Osteoblast (primary cell): ENCODE measurements around the gene SLC9A9. TPM values are rescaled to one million over a fixed set of nuclear protein-coding genes. Genes with fewer than 3 reads are reported as not detected.
A peak's percentile ranks its signal among the peaks of the same experiment; 100 is the strongest.

Experiments used
- DNase-seq: peaks from one replicate; pipeline ENCODE4 v3.0.0; 2011; ENCODE audit warnings: low spot score, mixed read lengths; ENCODE audit not compliant: insufficient read length; ENCODE audit errors: missing footprints
- H2AFZ ChIP-seq: 2 replicates; pipeline ENCODE4 v1.6.0; 2011; ENCODE audit warnings: mild to moderate bottlenecking, low read length
- H3K27ac ChIP-seq: 2 replicates; pipeline ENCODE4 v1.5.1; 2011; ENCODE audit warnings: mild to moderate bottlenecking, low read depth, low read length, moderate library complexity
- H3K27me3 ChIP-seq: 2 replicates; pipeline ENCODE4 v1.6.0; 2012; ENCODE audit warnings: mild to moderate bottlenecking, control low read depth, inconsistent platforms, low read length, moderate library complexity; ENCODE audit not compliant: insufficient read depth
- H3K36me3 ChIP-seq: 2 replicates; pipeline ENCODE4 v1.5.1; 2011; ENCODE audit warnings: mild to moderate bottlenecking, low read length, control low read depth, moderate library complexity; ENCODE audit not compliant: insufficient read depth
- H3K4me1 ChIP-seq: 2 replicates; pipeline ENCODE4 v1.5.1; 2011; ENCODE audit warnings: mild to moderate bottlenecking, low read length, control low read depth, moderate library complexity; ENCODE audit not compliant: insufficient read depth
- H3K4me2 ChIP-seq: 2 replicates; pipeline ENCODE4 v1.6.0; 2011; ENCODE audit warnings: mild to moderate bottlenecking, low read length; ENCODE audit not compliant: insufficient read depth
- H3K4me3 ChIP-seq: fragments of 200-600 bp; sonication (generic); 3 replicates; pipeline ENCODE4 v1.5.1; 2012; ENCODE audit warnings: mild to moderate bottlenecking, low read length, inconsistent platforms; ENCODE audit not compliant: insufficient read depth
- H3K79me2 ChIP-seq: 2 replicates; pipeline ENCODE4 v1.6.0; 2012; ENCODE audit warnings: mild to moderate bottlenecking, low read length, control low read depth, inconsistent platforms; ENCODE audit not compliant: insufficient read depth
- H3K9me3 ChIP-seq: 2 replicates; pipeline ENCODE4 v1.5.1; 2011; ENCODE audit warnings: low read depth, low read length, control low read depth
- H4K20me1 ChIP-seq: 2 replicates; pipeline ENCODE4 v1.6.0; 2012; ENCODE audit warnings: mild to moderate bottlenecking, low read length, control low read depth; ENCODE audit not compliant: insufficient read depth
- CTCF ChIP-seq: IDR thresholded peaks from 2 replicates; pipeline ENCODE4 v1.5.1; 2011; ENCODE audit warnings: mild to moderate bottlenecking, low read depth, low read length, moderate library complexity; ENCODE audit errors: extremely low read depth
- total RNA-seq: library from RNA; depleted of rRNA; stranded (reverse); fragments of >200 nt; gene quantifications from 2 replicates; pipeline ENCODE4 v1.2.3, GENCODE V29; 2012

Gene SLC9A9
- total RNA-seq, 1 donor = 6.5 TPM

DNA sequence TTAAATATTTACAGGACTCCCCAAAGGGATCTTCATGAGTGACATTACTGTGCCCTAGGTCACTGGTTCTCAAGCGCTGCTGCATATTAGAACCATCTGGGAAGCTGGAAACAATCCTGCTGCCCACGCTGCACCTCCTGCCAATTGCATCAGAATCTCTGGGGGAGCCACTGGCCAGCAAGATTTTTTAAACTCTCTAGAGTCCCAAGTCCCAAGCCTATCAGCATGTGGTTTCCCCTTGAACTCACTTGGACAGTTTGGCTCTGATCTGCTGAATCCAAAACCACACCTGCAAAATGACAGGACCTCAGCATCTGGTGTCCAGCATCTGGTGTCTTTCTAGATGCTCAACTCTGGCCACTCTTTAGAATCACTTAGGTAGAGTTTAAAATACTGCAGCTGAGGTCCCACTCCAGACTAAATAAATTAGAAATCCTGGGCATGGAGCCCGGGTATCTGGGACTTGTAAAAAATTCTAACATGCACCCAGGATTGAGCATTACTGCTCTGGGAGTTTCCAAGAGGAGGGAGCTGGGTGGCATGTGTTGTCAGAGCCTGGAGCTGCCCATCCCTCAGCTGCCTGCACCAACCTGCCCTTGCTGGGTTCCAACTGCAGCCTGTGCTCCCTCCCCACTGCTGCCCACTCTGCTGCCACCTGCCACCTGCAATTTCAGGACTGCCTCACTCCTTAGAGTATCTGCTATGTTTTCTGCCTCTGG lies 311.3 kb downstream of the SLC9A9 start:
- TF ChIP-seq CTCF = no peak
- Histone ChIP-seq H4K20me1 (no peaks in the 10 kb centered on the region), H3K9me3 (no peaks in the 10 kb centered on the region), H3K36me3 (no peaks in the 10 kb centered on the region), H3K27me3 (no peaks in the 10 kb centered on the region), H3K4me1 (peaks cover 29% of the 10 kb centered on the region), H3K4me3 (peak overlapping the region; percentile 8), H2AFZ (no peak overlapping the region), H3K79me2 (no peaks in the 10 kb centered on the region), H3K4me2 (peak overlapping the region; percentile 65), H3K27ac (peak overlapping the region; percentile 32)
- DNase-seq = peak; percentile 83

DNA sequence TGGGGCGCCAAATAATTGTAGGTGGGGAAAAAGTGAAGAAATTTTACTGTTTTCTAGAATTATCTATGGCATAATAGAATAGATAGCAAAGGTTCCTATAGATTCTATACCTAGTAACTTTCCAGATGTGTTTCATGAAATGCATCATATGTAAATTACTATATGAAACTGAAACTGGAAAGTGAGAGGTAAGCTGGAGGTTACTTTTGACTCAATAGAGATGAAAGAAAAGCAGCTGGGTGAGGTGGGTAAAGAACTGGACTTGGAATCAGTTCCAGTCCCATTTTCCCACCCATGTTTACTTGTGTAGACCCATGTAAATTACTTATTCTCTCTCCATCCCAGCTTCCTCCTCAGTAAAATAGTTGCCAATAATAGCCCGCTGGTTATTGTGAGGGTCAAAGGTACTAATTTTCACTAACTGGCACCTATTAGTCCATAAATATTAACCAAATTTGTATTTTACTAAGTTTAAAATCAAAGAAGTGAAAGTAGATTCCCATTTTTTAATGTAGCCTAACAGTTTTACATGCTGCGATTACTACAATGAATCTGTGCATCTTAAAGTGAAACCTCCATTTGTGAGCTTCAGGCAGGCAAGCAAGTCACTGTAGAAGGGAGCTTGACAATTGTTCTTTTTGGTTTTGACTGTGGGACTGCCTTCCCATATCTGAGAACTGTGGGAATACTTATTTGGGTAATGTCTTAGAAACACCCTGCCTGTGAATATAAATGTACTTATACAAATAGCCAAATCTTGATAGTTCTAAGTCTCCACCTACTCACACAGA lies 312.1 kb downstream of the SLC9A9 start:
- Histone ChIP-seq H3K9me3 (no peaks in the 10 kb centered on the region), H2AFZ (no peak overlapping the region), H3K4me3 (peak overlapping the region; percentile 8), H3K4me2 (peak overlapping the region; percentile 65), H4K20me1 (no peaks in the 10 kb centered on the region), H3K79me2 (no peaks in the 10 kb centered on the region), H3K27me3 (no peaks in the 10 kb centered on the region), H3K36me3 (no peaks in the 10 kb centered on the region), H3K4me1 (peaks cover 29% of the 10 kb centered on the region), H3K27ac (peak overlapping the region; percentile 32)
- TF ChIP-seq CTCF = no peak
- DNase-seq = peak; percentile 47

GRCh38 chr3:143533391-143533790 lies 314.9 kb downstream of the SLC9A9 start:
- Histone ChIP-seq H3K4me3 (no peak overlapping the region), H2AFZ (no peak overlapping the region), H4K20me1 (no peaks in the 10 kb centered on the region), H3K36me3 (no peaks in the 10 kb centered on the region), H3K27me3 (no peaks in the 10 kb centered on the region), H3K9me3 (no peaks in the 10 kb centered on the region), H3K4me2 (no peak overlapping the region), H3K4me1 (peaks cover 30% of the 10 kb centered on the region), H3K27ac (no peak overlapping the region), H3K79me2 (no peaks in the 10 kb centered on the region)
- no peak for TF ChIP-seq CTCF
- no peak for DNase-seq

DNA sequence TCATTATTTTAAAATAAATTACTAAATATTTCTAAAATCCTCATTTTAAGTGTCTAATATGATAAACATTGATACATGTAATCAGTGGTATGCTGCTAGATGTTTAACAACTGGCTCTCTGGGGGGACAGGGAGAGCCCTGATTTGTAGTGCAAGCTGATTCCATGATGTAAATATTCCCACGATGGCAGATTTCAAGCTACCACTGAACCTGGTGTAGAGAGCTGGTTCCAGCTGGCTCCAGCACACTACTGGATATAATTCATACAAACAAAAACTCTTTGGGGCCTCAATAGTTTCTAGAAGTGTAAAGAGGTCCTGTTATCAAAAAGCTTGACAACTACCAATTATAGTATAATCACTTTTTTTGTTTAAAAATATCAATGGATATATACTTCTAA lies 316.2 kb downstream of the SLC9A9 start:
- DNase-seq = no peak
- H3K4me2 ChIP-seq = no peak overlapping the region
- H3K9me3 ChIP-seq = no peaks in the 10 kb centered on the region
- peaks cover 20% of the 10 kb centered on the region for H3K4me1 ChIP-seq
- TF ChIP-seq CTCF = no peak
- no peak overlapping the region for H2AFZ ChIP-seq
- H3K27ac ChIP-seq = no peak overlapping the region
- no peaks in the 10 kb centered on the region for H3K36me3 ChIP-seq
- H4K20me1 ChIP-seq = no peaks in the 10 kb centered on the region
- H3K79me2 ChIP-seq = no peaks in the 10 kb centered on the region
- no peaks in the 10 kb centered on the region for H3K27me3 ChIP-seq
- H3K4me3 ChIP-seq = no peak overlapping the region
